ENCODE data around the gene SLC5A6.

Gene SLC5A6

GRCh38 chr2:27175330-27175729 lies 36.7 kb downstream of the SLC5A6 start:
- no peak for DNase-seq (ENCODE audit: low read depth, low spot score)

GRCh38 chr2:27174638-27175037 lies 37.4 kb downstream of the SLC5A6 start:
- no peak for DNase-seq (ENCODE audit: low read depth, low spot score)

GRCh38 chr2:27171351-27171848 lies 40.7 kb downstream of the SLC5A6 start:
- DNase-seq (ENCODE audit: low read depth, low spot score) = no peak

GRCh38 chr2:27170581-27171337 lies 41.3 kb downstream of the SLC5A6 start:
- DNase-seq (ENCODE audit: low read depth, low spot score) = no peak

GRCh38 chr2:27164960-27165763 lies 46.9 kb downstream of the SLC5A6 start:
- DNase-seq (ENCODE audit: low read depth, low spot score) = no peak

- no peak for DNase-seq (ENCODE audit: low read depth, low spot score)
Measured at GRCh38 chr2:27162151-27163121, 49.6 kb downstream of the SLC5A6 start.

GRCh38 chr2:27160191-27160590 lies 51.9 kb downstream of the SLC5A6 start:
- no peak for DNase-seq (ENCODE audit: low read depth, low spot score)

GRCh38 chr2:27159271-27159670 lies 52.8 kb downstream of the SLC5A6 start:
- no peak for DNase-seq (ENCODE audit: low read depth, low spot score)

GRCh38 chr2:27158468-27158867 lies 53.6 kb downstream of the SLC5A6 start:
- no peak for DNase-seq (ENCODE audit: low read depth, low spot score)

- no peak for DNase-seq (ENCODE audit: low read depth, low spot score)
Measured at GRCh38 chr2:27155069-27155520, 57.0 kb downstream of the SLC5A6 start.

GRCh38 chr2:27154488-27154887 lies 57.6 kb downstream of the SLC5A6 start:
- DNase-seq (ENCODE audit: low read depth, low spot score) = no peak

- DNase-seq (ENCODE audit: low read depth, low spot score) = no peak
Measured at GRCh38 chr2:27152796-27153464, 59.1 kb downstream of the SLC5A6 start.

GRCh38 chr2:27152102-27152795 lies 59.8 kb downstream of the SLC5A6 start:
- no peak for DNase-seq (ENCODE audit: low read depth, low spot score)

GRCh38 chr2:27150639-27151230 lies 61.3 kb downstream of the SLC5A6 start:
- DNase-seq (ENCODE audit: low read depth, low spot score) = no peak
